Measurements from ENCODE around the gene AHCTF1.
"Not testable (repeated sequence)": the region's sequence is repeated elsewhere in the genome, so short reads cannot be mapped to it uniquely, and the experiment has no call there.

Gene AHCTF1

GRCh38 chr1:246836209-246836966 lies 95.4 kb downstream of the AHCTF1 start:
- no peak for DNase-seq (ENCODE audit: low read depth)

GRCh38 chr1:246831543-246831942 lies 100.2 kb downstream of the AHCTF1 start:
- DNase-seq (ENCODE audit: low read depth), result no peak

GRCh38 chr1:246828818-246829217 lies 102.9 kb downstream of the AHCTF1 start:
- DNase-seq (ENCODE audit: low read depth), result no peak

GRCh38 chr1:246827396-246827795 lies 104.4 kb downstream of the AHCTF1 start:
- no peak for DNase-seq (ENCODE audit: low read depth)

GRCh38 chr1:246825557-246826175 lies 106.1 kb downstream of the AHCTF1 start:
- DNase-seq (ENCODE audit: low read depth), result no peak

- no peak for DNase-seq (ENCODE audit: low read depth)
Measured at GRCh38 chr1:246824541-246824940, 107.2 kb downstream of the AHCTF1 start.

GRCh38 chr1:246822154-246822553 lies 109.6 kb downstream of the AHCTF1 start:
- DNase-seq (ENCODE audit: low read depth), result not testable (repeated sequence)

GRCh38 chr1:246820666-246821065 lies 111.1 kb downstream of the AHCTF1 start:
- no peak for DNase-seq (ENCODE audit: low read depth)

GRCh38 chr1:246817778-246818177 lies 114.0 kb downstream of the AHCTF1 start:
- DNase-seq (ENCODE audit: low read depth), result not testable (repeated sequence)

GRCh38 chr1:246815693-246816270 lies 116.0 kb downstream of the AHCTF1 start:
- DNase-seq (ENCODE audit: low read depth), result no peak

GRCh38 chr1:246814890-246815289 lies 116.9 kb downstream of the AHCTF1 start:
- DNase-seq (ENCODE audit: low read depth), result no peak

GRCh38 chr1:246813325-246813724 lies 118.4 kb downstream of the AHCTF1 start:
- DNase-seq (ENCODE audit: low read depth), result not testable (repeated sequence)

GRCh38 chr1:246811985-246812384 lies 119.8 kb downstream of the AHCTF1 start:
- DNase-seq (ENCODE audit: low read depth), result no peak

- no peak for DNase-seq (ENCODE audit: low read depth)
Measured at GRCh38 chr1:246809473-246809872, 122.3 kb downstream of the AHCTF1 start.

- DNase-seq (ENCODE audit: low read depth), result no peak
Measured at GRCh38 chr1:246805135-246805716, 126.5 kb downstream of the AHCTF1 start.

- no peak for DNase-seq (ENCODE audit: low read depth)
Measured at GRCh38 chr1:246803883-246804282, 127.9 kb downstream of the AHCTF1 start.

- DNase-seq (ENCODE audit: low read depth), result no peak
Measured at GRCh38 chr1:246803373-246803772, 128.4 kb downstream of the AHCTF1 start.

GRCh38 chr1:246801241-246802020 lies 130.3 kb downstream of the AHCTF1 start:
- no peak for DNase-seq (ENCODE audit: low read depth)

- DNase-seq (ENCODE audit: low read depth), result no peak
Measured at GRCh38 chr1:246800756-246801155, 131.0 kb downstream of the AHCTF1 start.

- DNase-seq (ENCODE audit: low read depth), result no peak
Measured at GRCh38 chr1:246800356-246800755, 131.4 kb downstream of the AHCTF1 start.

- no peak for DNase-seq (ENCODE audit: low read depth)
Measured at GRCh38 chr1:246798606-246799496, 132.9 kb downstream of the AHCTF1 start.
